MCF 10A (cell line): ENCODE results near the gene ITGAV. TPM values are rescaled to one million over a fixed set of nuclear protein-coding genes. Genes with fewer than 3 reads are reported as not detected.

Experiments
- BruUV-seq: library from RNA; stranded (reverse); fragments of 400-500 nt; replicated peaks from 2 replicates; lab custom pipeline; 2021; lab: Mats Ljungman, UMichigan
- CTCF ChIA-PET: fragments of 300-600 bp; sonication (Branson Sonifier 250); formaldehyde crosslinking; extraction: SDS; loops from one replicate; lab custom pipeline; 2021; ENCODE audit warnings: antibody characterized with exemption, inconsistent platforms; lab: Yijun Ruan, JAX
- POLR2A ChIA-PET: fragments of 300-600, 350-650 bp; sonication (Branson Sonifier 250); formaldehyde crosslinking; extraction: SDS; loops from one replicate; lab custom pipeline; 2020; ENCODE audit warnings: antibody characterized with exemption, inconsistent platforms; lab: Yijun Ruan, JAX
- DNase-seq: peaks from one replicate; pipeline ENCODE4 v3.0.0-alpha.2; 2018; ENCODE audit not compliant: unreplicated experiment
- H3K27ac Mint-ChIP-seq: one replicate; pipeline ENCODE4 v1.8.0; 2022; ENCODE audit warnings: mild to moderate bottlenecking, low read depth, mixed read lengths; ENCODE audit not compliant: unreplicated experiment
- H3K27me3 Mint-ChIP-seq: one replicate; pipeline ENCODE4 v1.8.0; 2022; ENCODE audit warnings: mixed read lengths; ENCODE audit not compliant: insufficient read depth, unreplicated experiment
- H3K36me3 Mint-ChIP-seq: one replicate; pipeline ENCODE4 v1.8.0; 2022; ENCODE audit warnings: mild to moderate bottlenecking, moderate library complexity, mixed read lengths; ENCODE audit not compliant: insufficient read depth, unreplicated experiment
- H3K4me1 Mint-ChIP-seq: one replicate; pipeline ENCODE4 v1.8.0; 2022; ENCODE audit warnings: mixed read lengths; ENCODE audit not compliant: insufficient read depth, unreplicated experiment
- H3K4me3 Mint-ChIP-seq: one replicate; pipeline ENCODE4 v1.8.0; 2022; ENCODE audit warnings: mild to moderate bottlenecking, moderate library complexity, mixed read lengths; ENCODE audit not compliant: unreplicated experiment
- H3K9me3 Mint-ChIP-seq: one replicate; pipeline ENCODE4 v1.8.0; 2022; ENCODE audit warnings: mixed read lengths; ENCODE audit not compliant: unreplicated experiment
- intact Hi-C: fragments of 100-400 bp; cut with micrococcal nuclease; formaldehyde crosslinking; loops from 2 replicates; pipeline ENCODE4 v1.14.1; 2022
- total RNA-seq: library from RNA; stranded (reverse); gene quantifications from 2 replicates; pipeline ENCODE4 v1.2.3, GENCODE V29; 2022
- TF ChIP-seq, protein P1 (sequence below): fragments of 200-600 bp; IDR thresholded peaks from one replicate; pipeline ENCODE4 v1.8.0; 2022; ENCODE audit warnings: antibody characterized with exemption, mild to moderate bottlenecking; ENCODE audit not compliant: unreplicated experiment

The ITGAV gene
- total RNA-seq, 1 experiment from 2014 or later = 56.1 TPM

DNA sequence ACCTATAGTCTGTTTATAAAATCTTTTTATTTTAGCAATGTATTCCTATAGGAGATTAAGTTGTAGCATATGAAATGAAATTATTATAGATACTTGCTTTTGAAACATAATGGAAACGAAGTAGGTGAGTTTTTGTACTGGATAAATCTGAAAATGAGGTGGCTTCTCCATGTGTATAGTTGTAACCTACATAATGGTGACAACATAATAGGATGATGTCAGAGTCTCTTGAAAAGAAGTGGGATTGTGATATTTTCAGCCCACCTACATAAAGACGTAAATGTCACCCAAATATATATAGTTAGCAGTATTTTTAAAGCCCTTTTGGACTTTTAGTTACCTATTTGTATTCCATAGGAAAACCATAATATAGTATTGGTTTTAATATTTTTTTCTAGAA lies 138.8 kb downstream of the ITGAV start:
- no peak overlapping the region for H3K27ac Mint-ChIP-seq
- ChIA-PET CTCF (interaction anchor here (0.7 kb wide), 1 partner anchor 408 kb away, joined by 3 read pairs; no protein-coding TSS in a partner anchor), POLR2A (no interaction called here)
- H3K36me3 Mint-ChIP-seq = no peaks in the 10 kb centered on the region
- H3K4me3 Mint-ChIP-seq = no peak overlapping the region
- DNase-seq = no peak
- no peaks in the 10 kb centered on the region for H3K4me1 Mint-ChIP-seq
- no peaks in the 10 kb centered on the region for H3K9me3 Mint-ChIP-seq
- intact Hi-C loops = no loop called here
- TF ChIP-seq, protein P1, sequence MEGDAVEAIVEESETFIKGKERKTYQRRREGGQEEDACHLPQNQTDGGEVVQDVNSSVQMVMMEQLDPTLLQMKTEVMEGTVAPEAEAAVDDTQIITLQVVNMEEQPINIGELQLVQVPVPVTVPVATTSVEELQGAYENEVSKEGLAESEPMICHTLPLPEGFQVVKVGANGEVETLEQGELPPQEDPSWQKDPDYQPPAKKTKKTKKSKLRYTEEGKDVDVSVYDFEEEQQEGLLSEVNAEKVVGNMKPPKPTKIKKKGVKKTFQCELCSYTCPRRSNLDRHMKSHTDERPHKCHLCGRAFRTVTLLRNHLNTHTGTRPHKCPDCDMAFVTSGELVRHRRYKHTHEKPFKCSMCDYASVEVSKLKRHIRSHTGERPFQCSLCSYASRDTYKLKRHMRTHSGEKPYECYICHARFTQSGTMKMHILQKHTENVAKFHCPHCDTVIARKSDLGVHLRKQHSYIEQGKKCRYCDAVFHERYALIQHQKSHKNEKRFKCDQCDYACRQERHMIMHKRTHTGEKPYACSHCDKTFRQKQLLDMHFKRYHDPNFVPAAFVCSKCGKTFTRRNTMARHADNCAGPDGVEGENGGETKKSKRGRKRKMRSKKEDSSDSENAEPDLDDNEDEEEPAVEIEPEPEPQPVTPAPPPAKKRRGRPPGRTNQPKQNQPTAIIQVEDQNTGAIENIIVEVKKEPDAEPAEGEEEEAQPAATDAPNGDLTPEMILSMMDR = no peak
- no TSS peak for BruUV-seq
- no peaks in the 10 kb centered on the region for H3K27me3 Mint-ChIP-seq

Other genes starting within 250 kb of the ITGAV start
- 75.8 and 98.8 TPM in 2 replicates for gene ZC3H15, start 103.8 kb upstream of the ITGAV start, total RNA-seq
- 4.9 and 5.9 TPM in 2 replicates for gene FAM171B, start 104.0 kb downstream of the ITGAV start, total RNA-seq